Keratinocyte (primary cell): ENCODE measurements around the gene DENND10.

Experiments used
- CTCF ChIP-seq, 3 experiments: IDR thresholded peaks in 1 of 3; conservative IDR thresholded peaks in 1 of 3; optimal IDR thresholded peaks in 1 of 3; 2 replicates in 2 of 3; 3 replicates in 1 of 3; pipeline versions ENCODE3 to v1.5.1; 2011; ENCODE audit warnings: low read length in 3 of 3, mild to moderate bottlenecking in 3 of 3, moderate library complexity in 2 of 3, control low read depth in 1 of 3, inconsistent platforms in 1 of 3; ENCODE audit not compliant: insufficient read depth in 2 of 3; ENCODE audit errors: extremely low read depth in 1 of 3
- EZH2 ChIP-seq: IDR thresholded peaks from one replicate; pipeline ENCODE4 v1.6.1; 2012; ENCODE audit warnings: inconsistent platforms, mild to moderate bottlenecking, low read length, moderate library complexity

DNA sequence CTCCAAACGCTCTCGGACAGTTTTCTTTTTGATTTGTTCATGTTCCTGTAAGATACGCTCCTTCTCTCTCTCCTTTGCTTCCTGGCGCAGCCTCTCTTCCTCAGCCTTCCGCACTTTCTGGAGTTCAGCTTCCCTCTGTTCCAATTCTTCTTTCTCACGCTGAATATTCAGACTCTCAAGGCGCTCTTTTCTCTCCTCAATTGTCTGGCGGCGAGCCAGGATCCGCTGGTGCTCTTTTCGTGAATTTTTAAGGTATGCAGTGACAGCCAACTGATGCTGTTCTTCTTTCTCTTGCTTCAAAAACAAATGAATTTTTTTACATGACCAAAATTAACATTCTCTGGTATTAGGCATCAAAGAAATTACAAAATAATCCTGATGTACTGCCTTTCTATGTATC lies 45.9 kb upstream of the DENND10 start:
- no peak for TF ChIP-seq CTCF (optimal IDR thresholded peaks at IDR 0.05 in 1 of 3, IDR thresholded peaks at IDR 0.05 in 1 of 3, conservative IDR thresholded peaks at IDR 0.05 in 1 of 3; ENCODE audit: extremely low read depth in 1 of 3, insufficient read depth in 2 of 3, low read length in 3 of 3)
- no peak for TF ChIP-seq EZH2
